HL-60 (cell line): Measurements from ENCODE around the gene TSHZ3.

Experiments used
- DNase-seq, 2 experiments: peaks; one replicate each; pipeline ENCODE4 v3.0.0-alpha.2; 2010 to 2020; ENCODE audit warnings: low read depth in 1 of 2, low spot score in 1 of 2
- H3K27ac ChIP-seq: fragments of 250-450 bp; sonication (Bioruptor Pico); replicated peaks from 2 replicates; pipeline ENCODE4 v1.5.1; 2020; ENCODE audit warnings: mild to moderate bottlenecking, moderate library complexity
- H3K27me3 ChIP-seq: fragments of 250-450 bp; sonication (Bioruptor Pico); 2 replicates; pipeline ENCODE4 v1.5.1; 2021; ENCODE audit warnings: mild to moderate bottlenecking, moderate library complexity; ENCODE audit not compliant: insufficient read depth, poor library complexity, severe bottlenecking
- H3K4me3 ChIP-seq: replicated peaks from 2 replicates; pipeline ENCODE4 v1.5.1; 2011; ENCODE audit warnings: mild to moderate bottlenecking, control low read depth, low read length; ENCODE audit not compliant: insufficient read depth
- GABPA ChIP-seq: IDR thresholded peaks from 2 replicates; pipeline ENCODE4 v1.6.1; 2012; ENCODE audit warnings: low read depth
- POLR2AphosphoS5 ChIP-seq: IDR thresholded peaks from 2 replicates; pipeline ENCODE4 v1.6.1; 2012; ENCODE audit warnings: low read depth
- REST ChIP-seq: IDR thresholded peaks from 2 replicates; pipeline ENCODE4 v1.6.1; 2012; ENCODE audit warnings: low read depth; ENCODE audit not compliant: insufficient replicate concordance
- SPI1 ChIP-seq: IDR thresholded peaks from 2 replicates; pipeline ENCODE4 v1.6.1; 2012; ENCODE audit warnings: low read depth, mild to moderate bottlenecking, borderline replicate concordance
- long read RNA-seq: library from polyadenylated mRNA; unstranded; transcript quantifications from one replicate; pipeline ENCODE4 v2.0.0, GENCODE V29; 2020
- TF ChIP-seq, protein P1 (sequence below): IDR thresholded peaks from one replicate; pipeline ENCODE4 v1.5.1; 2011; ENCODE audit warnings: low read length, control low read depth, inconsistent platforms; ENCODE audit not compliant: insufficient read depth

Gene TSHZ3, protein sequence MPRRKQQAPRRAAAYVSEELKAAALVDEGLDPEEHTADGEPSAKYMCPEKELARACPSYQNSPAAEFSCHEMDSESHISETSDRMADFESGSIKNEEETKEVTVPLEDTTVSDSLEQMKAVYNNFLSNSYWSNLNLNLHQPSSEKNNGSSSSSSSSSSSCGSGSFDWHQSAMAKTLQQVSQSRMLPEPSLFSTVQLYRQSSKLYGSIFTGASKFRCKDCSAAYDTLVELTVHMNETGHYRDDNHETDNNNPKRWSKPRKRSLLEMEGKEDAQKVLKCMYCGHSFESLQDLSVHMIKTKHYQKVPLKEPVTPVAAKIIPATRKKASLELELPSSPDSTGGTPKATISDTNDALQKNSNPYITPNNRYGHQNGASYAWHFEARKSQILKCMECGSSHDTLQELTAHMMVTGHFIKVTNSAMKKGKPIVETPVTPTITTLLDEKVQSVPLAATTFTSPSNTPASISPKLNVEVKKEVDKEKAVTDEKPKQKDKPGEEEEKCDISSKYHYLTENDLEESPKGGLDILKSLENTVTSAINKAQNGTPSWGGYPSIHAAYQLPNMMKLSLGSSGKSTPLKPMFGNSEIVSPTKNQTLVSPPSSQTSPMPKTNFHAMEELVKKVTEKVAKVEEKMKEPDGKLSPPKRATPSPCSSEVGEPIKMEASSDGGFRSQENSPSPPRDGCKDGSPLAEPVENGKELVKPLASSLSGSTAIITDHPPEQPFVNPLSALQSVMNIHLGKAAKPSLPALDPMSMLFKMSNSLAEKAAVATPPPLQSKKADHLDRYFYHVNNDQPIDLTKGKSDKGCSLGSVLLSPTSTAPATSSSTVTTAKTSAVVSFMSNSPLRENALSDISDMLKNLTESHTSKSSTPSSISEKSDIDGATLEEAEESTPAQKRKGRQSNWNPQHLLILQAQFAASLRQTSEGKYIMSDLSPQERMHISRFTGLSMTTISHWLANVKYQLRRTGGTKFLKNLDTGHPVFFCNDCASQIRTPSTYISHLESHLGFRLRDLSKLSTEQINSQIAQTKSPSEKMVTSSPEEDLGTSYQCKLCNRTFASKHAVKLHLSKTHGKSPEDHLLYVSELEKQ
- long read RNA-seq, partial matches to known transcripts, result 0 of 4 reads
- long read RNA-seq, other reads (novel, unspliced or antisense), result 4 of 4 reads

DNA sequence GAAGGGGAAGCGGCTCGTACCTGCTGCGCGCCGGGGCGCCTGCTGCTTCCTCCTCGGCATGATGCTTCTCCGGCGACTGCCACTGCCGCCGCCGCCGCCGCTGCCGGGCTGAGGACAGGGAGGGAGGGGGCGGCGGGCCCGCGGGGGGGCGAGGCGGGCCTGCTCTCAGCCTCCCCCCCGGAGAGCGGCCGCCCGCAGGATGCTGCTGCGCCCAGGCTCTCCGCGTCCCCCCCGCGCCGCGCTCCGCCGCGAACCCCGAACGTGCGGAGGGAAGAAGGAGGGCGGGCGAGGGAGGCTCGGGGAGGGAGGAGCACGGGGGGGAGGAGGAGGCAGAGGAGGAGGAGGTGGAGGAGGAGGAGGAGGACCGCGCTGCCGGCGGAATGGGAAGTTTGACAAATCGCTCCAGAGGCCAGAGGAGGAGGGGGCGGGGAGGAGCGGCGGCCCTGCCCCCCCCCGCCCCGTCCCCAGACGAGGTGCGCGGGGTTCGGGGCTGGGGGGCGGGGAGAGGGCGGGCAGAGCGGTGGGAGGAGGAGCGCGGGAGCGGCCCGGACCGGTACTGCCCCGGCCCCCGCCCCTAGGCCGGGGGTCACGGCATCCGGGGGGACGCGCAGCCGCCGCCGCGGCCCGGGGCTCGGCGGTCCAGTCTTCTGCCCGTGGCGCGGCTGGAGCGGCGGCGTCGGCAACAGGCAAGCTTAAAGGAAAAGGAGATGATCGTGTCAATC lies at the start of gene TSHZ3:
Gene TSHZ3, minus strand, starts transcription at position 277 of the 722 bp plus-strand sequence. Its CDS starts 217 bp downstream, at position 60.
- DNase-seq, result peak; percentile 81 to 84
- Histone ChIP-seq H3K4me3 (peak within 1 kb of the TSS; percentile 86), H3K27ac (peak within 1 kb of the TSS; percentile 61), H3K27me3 (peaks cover 28% of the 10 kb centered on the region)
- no peak for TF ChIP-seq REST
- TF ChIP-seq GABPA, result no peak
- TF ChIP-seq, protein P1, sequence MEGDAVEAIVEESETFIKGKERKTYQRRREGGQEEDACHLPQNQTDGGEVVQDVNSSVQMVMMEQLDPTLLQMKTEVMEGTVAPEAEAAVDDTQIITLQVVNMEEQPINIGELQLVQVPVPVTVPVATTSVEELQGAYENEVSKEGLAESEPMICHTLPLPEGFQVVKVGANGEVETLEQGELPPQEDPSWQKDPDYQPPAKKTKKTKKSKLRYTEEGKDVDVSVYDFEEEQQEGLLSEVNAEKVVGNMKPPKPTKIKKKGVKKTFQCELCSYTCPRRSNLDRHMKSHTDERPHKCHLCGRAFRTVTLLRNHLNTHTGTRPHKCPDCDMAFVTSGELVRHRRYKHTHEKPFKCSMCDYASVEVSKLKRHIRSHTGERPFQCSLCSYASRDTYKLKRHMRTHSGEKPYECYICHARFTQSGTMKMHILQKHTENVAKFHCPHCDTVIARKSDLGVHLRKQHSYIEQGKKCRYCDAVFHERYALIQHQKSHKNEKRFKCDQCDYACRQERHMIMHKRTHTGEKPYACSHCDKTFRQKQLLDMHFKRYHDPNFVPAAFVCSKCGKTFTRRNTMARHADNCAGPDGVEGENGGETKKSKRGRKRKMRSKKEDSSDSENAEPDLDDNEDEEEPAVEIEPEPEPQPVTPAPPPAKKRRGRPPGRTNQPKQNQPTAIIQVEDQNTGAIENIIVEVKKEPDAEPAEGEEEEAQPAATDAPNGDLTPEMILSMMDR, result no peak
- no peak for TF ChIP-seq POLR2AphosphoS5
- TF ChIP-seq SPI1, result no peak

- Histone ChIP-seq H3K4me3 (no peak overlapping the region), H3K27me3 (no peaks in the 10 kb centered on the region), H3K27ac (no peak overlapping the region)
- TF ChIP-seq REST (peak; percentile 77), POLR2AphosphoS5 (no peak), GABPA (no peak), SPI1 (no peak)
- TF ChIP-seq, protein P1, result no peak
- no peak for DNase-seq
Observed at GRCh38 chr19:31397308-31397707, 48.1 kb upstream of the TSHZ3 start.

DNA sequence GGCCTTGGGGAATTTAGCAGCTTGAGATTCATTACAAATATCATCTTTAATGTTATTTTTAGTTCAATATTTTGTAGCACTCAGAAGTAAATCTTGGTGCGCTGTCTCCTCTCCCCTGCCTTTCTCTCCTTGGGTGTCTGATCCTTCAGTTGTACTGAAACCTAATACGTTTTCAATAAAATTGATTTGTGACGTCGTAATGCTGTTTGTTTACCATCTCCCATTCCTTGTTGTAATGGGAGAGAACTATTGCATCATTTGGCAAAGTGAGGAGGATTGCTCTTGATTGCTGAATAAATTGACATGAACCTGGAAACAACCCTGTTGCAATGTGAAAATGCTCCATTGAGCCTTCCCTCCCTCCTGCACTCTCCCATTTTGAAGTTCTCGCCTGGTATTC lies 43.2 kb upstream of the TSHZ3 start:
- Histone ChIP-seq H3K4me3 (no peak overlapping the region), H3K27ac (no peak overlapping the region), H3K27me3 (no peaks in the 10 kb centered on the region)
- TF ChIP-seq SPI1 (no peak), REST (no peak), POLR2AphosphoS5 (no peak), GABPA (no peak)
- TF ChIP-seq, protein P1, result no peak
- no peak for DNase-seq
